ENCODE results near the gene TMPRSS3.
"Not testable (repeated sequence)": the region's sequence is repeated elsewhere in the genome, so short reads cannot be mapped to it uniquely, and the experiment has no call there.

Gene TMPRSS3

DNA sequence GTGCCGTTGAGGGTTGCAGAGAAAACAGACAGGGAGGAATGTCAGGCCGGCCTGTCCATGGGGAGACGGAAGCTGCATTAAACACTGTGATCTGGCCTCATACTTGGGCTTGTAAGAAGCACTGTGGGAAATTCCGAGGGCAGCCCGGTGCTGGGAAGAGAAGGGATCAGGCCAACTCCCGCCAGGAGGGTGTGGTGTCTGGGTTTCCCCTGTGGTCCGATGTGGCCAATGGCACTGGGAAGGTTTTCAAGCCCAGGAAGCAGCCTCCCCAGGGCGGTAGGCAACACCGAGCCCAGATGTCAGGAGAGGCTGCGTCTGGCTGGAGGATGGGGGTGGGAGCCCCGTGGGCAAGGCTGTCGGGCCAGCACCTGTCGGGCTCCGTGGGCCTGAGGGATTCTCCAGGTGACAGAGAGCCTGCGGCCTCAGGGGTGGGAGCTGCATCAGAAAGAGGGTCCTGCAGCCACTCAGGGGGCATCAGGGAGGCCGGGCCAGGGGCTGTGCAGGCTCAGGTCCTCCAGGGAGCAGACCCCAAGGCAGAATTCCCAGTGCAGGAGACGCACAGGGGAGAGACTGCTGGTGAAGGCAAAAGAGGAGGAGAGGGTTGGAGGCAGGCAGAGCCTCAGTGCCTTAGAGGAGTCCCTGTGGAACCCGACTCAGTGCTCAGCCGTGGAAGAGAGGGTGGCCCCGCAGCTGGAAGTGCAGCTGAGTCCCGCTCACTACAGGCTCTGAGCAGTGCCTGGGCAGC, 16.2 kb upstream of the TMPRSS3 start:
- H3K4me3 Mint-ChIP-seq = peak overlapping the region in 1 of 2 donors; percentile 30
- peaks cover 53 to 55% of the 10 kb centered on the region in 2 donors for H3K4me1 Mint-ChIP-seq (ENCODE audit: low read depth in 2 of 2)
- ATAC-seq (replicated peaks) (no peak), DNase-seq (no peak)
- H3K27ac Mint-ChIP-seq = no peak overlapping the region
- H3K27me3 Mint-ChIP-seq = no peaks in the 10 kb centered on the region
- H3K9me3 Mint-ChIP-seq = no peaks in the 10 kb centered on the region
- peaks cover 40% of the 10 kb centered on the region for H3K36me3 Mint-ChIP-seq (ENCODE audit: insufficient read depth)

DNA sequence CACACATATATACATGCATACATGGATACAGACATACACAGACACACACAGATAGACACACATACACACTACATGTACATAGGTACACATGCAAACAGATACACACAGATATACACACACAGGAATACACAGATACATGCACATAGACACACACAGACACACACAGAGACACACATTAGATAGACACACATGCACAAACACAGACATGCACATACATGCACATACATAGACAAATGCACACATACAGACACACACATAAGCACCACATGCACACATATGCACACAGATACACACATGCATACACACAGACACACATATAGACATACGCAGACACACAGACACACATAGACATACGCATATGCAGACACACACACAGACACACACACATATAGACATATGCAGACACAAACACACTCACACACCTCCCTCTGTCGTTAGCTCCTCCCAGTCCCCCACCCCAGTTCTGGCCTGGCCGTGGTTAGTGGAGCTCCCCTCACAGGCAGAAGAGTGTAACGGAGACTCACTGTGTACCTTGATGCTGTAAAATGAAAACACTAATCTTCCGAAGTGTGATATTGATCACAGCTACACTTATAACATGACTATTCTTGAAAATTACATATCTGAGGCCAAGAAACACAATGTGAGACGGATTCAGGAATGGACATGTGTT, 15.5 kb upstream of the TMPRSS3 start:
- H3K4me3 Mint-ChIP-seq = no peak overlapping the region
- DNase-seq (no peak), ATAC-seq (replicated peaks) (no peak)
- H3K9me3 Mint-ChIP-seq = no peaks in the 10 kb centered on the region
- peaks cover 57 to 62% of the 10 kb centered on the region in 2 donors for H3K4me1 Mint-ChIP-seq (ENCODE audit: low read depth in 2 of 2)
- no peaks in the 10 kb centered on the region for H3K27me3 Mint-ChIP-seq
- H3K36me3 Mint-ChIP-seq (ENCODE audit: insufficient read depth) = peaks cover 40% of the 10 kb centered on the region
- no peak overlapping the region for H3K27ac Mint-ChIP-seq

DNA sequence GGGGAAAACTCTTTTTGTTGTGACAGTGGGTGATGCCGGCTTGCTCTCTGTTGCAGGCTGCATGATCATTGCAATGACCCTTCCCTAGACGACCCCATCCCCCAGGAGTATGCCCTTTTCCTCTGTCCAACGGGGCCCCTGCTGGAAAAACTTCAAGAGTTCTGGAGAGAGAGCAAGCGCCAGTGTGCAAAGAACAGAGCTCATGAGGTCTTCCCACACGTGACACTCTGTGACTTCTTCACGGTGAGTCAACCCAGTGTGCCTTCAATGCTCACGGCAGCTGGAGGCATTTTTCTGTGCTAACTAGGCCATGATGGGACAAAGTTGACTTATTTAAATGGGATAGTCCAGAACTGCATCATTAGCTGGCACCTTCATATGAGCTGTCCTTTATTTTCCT, 13.5 kb upstream of the TMPRSS3 start:
- Mint-ChIP-seq H3K4me3 (peak overlapping the region; percentile 44 to 49), H3K27ac (no peak overlapping the region)

DNA sequence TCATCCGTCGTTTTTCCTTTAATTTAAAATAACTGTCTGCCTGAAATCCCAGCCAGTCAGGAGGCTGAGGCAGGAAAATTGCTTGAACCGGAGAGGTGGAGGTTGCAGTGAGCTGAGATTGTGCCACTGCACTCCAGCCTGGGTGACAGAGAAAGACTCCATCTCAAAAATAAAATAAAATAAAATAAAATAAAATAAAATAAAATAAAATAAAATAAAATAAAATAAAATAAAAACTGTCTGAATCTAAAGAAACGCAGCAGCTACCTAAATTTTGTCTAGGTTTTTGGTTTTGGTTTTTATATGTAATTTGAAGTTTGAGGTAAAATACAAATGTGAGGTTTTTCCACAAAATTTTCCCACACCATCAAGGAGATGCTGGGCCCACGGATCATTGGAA, 12.9 kb upstream of the TMPRSS3 start:
- Mint-ChIP-seq H3K36me3 (ENCODE audit: insufficient read depth) (peaks cover 32% of the 10 kb centered on the region), H3K4me1 (ENCODE audit: low read depth in 2 of 2) (peaks cover 50 to 53% of the 10 kb centered on the region in 2 donors)
- H3K27me3 Mint-ChIP-seq; H3K9me3 Mint-ChIP-seq; H3K4me3 Mint-ChIP-seq; ATAC-seq (replicated peaks); H3K27ac Mint-ChIP-seq; DNase-seq: not testable (repeated sequence)

More for the DNA sequence above, 13.5 kb upstream of the TMPRSS3 start:
- Mint-ChIP-seq H3K27me3 (no peaks in the 10 kb centered on the region), H3K9me3 (no peaks in the 10 kb centered on the region), H3K36me3 (ENCODE audit: insufficient read depth) (peaks cover 33% of the 10 kb centered on the region), H3K4me1 (ENCODE audit: low read depth in 2 of 2) (peaks cover 56% of the 10 kb centered on the region in 2 donors)
- DNase-seq (no peak), ATAC-seq (replicated peaks) (no peak)

DNA sequence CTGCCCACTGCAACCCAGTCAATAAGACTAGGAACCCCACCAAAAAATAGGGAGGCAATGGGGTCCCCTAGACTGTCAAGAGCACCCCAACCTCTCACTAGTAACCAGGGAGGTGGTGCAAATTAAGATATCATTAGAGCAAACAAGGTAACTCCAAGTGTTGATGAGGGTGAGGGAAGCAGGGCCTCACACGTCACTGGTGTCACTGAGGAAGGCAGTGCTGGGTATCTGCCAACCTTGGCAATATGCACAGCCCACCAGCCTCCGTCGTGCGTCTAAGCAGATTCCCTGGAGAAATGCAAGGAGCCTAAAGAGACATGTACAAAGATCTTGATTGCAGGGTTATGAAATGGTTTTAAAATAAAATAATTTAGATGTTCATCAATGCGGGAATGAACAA, 11.6 kb upstream of the TMPRSS3 start:
- Mint-ChIP-seq H3K4me3 (peak overlapping the region; percentile 88 to 92), H3K9me3 (no peaks in the 10 kb centered on the region), H3K27me3 (no peaks in the 10 kb centered on the region), H3K27ac (peak overlapping the region; percentile 96 to 97), H3K36me3 (ENCODE audit: insufficient read depth) (peaks cover 30% of the 10 kb centered on the region), H3K4me1 (ENCODE audit: low read depth in 2 of 2) (peaks cover 47 to 56% of the 10 kb centered on the region in 2 donors)
- DNase-seq = no peak
- no peak for ATAC-seq (replicated peaks)

DNA sequence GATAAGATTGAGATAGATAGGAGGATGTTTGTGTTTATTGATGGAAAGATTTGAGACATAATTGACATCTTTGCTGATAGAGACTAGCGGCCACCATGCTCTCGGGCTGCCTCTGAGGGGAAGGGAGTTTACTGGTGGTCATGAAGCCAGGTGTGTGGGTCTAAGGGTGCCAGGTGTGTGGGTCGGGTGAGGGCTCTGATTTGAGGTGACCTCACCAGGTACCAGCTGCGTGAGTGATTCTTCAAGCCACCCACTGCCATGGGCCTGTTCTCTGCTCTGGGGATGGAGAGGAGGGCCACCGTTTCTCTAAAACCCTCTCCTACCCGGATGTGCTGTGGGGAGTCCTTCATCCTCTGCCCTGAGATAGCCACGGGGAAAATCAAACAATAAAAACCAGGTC, 11.0 kb upstream of the TMPRSS3 start:
- Mint-ChIP-seq H3K9me3 (peaks cover 0 to under 1% of the 10 kb centered on the region in 2 donors), H3K27me3 (no peaks in the 10 kb centered on the region), H3K36me3 (ENCODE audit: insufficient read depth) (peaks cover 30% of the 10 kb centered on the region), H3K27ac (peak overlapping the region; percentile 96 to 97), H3K4me3 (peak overlapping the region; percentile 88 to 92), H3K4me1 (ENCODE audit: low read depth in 2 of 2) (peaks cover 50 to 57% of the 10 kb centered on the region in 2 donors)
- no peak for DNase-seq
- ATAC-seq (replicated peaks) = no peak

DNA sequence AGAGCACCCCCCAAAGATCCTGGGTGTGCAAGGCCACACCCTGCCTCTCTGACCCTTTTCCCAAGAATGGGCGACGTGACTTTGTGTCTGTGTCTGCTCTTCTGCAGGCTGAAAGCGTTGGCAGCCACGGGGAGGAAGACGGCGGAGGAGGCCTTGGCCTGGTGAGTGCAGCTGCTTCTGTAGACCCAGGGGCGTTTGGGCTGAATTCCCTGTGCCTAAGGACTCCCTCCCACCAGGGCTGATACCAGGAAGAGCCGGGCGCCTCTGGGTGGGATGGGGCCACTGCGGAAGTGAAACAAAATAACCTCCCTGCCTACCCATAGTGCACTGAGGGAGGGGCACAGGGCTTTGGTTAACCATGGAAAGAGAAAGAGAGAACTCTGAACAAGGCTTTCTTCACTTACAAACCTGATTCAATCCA, 10.4 kb upstream of the TMPRSS3 start:
- Mint-ChIP-seq H3K4me3 (peak overlapping the region; percentile 88 to 92), H3K36me3 (ENCODE audit: insufficient read depth) (peaks cover 30% of the 10 kb centered on the region), H3K27ac (peak overlapping the region; percentile 96 to 97), H3K4me1 (ENCODE audit: low read depth in 2 of 2) (peaks cover 56 to 63% of the 10 kb centered on the region in 2 donors), H3K27me3 (no peaks in the 10 kb centered on the region), H3K9me3 (peaks cover 0 to 6% of the 10 kb centered on the region in 2 donors)
- ATAC-seq (replicated peaks) (peak; percentile 63), DNase-seq (peak; percentile 25 to 46 (median 36))

DNA sequence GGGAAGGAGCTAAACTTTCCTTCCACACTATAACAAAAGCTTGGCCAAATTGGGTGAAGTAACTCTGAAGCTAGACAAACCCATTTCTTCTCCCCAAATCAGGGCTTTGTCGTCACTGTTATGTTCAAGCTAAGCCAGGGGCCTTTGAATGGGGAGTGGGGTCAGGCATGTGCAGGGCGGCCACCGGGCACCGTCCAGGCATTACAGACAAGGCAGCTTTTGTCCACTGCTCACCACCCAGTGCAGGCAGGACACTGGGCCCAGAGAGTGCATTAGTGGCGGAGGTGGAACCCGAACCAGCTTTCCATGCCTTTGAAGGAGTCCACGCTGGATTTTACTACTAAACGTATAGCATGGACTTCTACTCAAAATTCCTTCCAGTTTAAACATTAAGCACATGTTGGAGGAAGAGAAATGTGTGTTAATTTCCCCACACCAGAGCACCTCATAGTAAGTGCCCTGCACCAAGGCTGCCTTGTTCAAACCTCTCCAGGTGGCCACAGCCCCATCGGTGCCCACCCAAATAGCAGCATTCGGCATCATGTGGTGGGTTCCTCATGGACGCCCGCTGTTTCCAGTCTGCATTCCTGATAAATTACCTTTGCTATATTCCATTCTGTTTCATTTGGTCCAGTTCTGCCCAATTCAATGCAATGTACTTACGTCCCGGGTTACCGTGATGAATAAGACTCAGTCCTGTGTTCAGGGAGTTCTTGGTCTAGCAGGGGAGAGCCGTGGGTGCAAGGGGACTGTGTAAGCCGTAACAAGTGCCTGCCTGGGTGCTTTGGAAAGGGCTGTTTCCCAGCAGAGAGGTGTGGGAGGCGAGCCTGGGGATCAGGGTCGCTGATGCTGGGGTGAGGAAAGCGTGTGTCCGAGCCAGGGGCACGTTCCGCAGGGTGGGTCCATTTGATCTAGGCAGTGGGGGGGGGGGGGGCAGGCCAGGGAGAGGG, 9.5 kb upstream of the TMPRSS3 start:
- Mint-ChIP-seq H3K27ac (peak overlapping the region; percentile 96 to 97), H3K4me3 (peak overlapping the region; percentile 88 to 92), H3K36me3 (ENCODE audit: insufficient read depth) (peaks cover 30% of the 10 kb centered on the region), H3K9me3 (peaks cover 0 to 6% of the 10 kb centered on the region in 2 donors), H3K27me3 (no peaks in the 10 kb centered on the region), H3K4me1 (ENCODE audit: low read depth in 2 of 2) (peaks cover 57 to 63% of the 10 kb centered on the region in 2 donors)
- DNase-seq = no peak
- no peak for ATAC-seq (replicated peaks)

DNA sequence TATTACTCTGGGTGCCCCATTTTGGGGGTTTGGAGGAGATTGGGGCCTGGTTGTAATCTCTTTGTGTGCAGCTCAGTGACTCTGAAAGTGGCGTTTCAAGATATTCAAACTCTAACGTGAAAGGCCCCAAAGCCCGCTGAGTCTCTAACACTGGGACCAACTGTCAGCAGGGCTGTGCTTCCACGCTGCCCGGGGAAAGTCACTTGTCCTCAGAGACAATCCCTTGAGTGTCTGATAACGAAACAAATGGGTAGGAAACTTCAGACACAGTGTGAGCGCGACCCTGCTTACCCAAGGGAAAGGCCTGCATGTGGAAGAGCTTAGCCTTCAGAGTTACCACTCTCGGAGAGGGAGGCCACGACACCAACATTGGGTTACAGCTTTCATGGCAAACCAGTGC, 8.7 kb upstream of the TMPRSS3 start:
- Mint-ChIP-seq H3K9me3 (peaks cover 0 to 6% of the 10 kb centered on the region in 2 donors), H3K4me3 (peak overlapping the region; percentile 88 to 92), H3K27ac (peak overlapping the region; percentile 96 to 97), H3K4me1 (ENCODE audit: low read depth in 2 of 2) (peaks cover 57 to 58% of the 10 kb centered on the region in 2 donors), H3K27me3 (no peaks in the 10 kb centered on the region), H3K36me3 (ENCODE audit: insufficient read depth) (peaks cover 30% of the 10 kb centered on the region)
- DNase-seq (no peak), ATAC-seq (replicated peaks) (peak; percentile 8)

DNA sequence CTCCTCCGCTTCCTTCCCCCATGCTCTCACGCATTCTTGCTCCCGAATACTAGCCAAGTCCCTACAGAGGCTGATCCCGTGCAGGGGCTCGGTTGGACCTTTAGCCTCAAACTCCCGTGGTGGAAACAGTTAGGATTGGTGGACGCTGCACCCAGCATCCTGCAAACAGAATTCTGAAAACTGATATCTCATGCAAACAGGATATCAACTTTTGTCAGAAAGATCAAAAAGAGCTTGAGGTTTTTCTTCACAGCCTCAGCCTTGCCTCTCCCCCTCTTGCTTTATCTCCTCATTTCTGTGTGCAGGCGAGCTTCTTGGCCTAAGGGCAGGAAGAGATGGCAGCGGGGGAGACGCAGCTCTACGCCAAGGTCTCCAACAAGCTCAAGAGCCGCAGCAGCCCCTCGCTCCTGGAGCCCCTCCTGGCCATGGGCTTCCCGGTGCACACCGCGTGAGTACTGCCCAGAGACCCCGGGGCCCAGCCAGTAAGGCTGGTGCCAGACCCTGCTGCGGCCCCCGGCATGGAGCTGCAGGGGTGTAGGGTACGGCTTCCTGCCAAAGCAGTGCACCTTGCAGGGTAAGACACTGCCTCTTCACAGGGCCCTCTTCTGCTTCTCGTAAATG, 7.9 kb upstream of the TMPRSS3 start, which contains the start of gene UBASH3A:
Gene UBASH3A, plus strand, starts transcription at position 292 of the 621 bp plus-strand sequence. Its CDS starts 44 bp downstream, at position 336.
- H3K27me3 Mint-ChIP-seq = no peaks in the 10 kb centered on the region
- H3K27ac Mint-ChIP-seq = peak within 1 kb of the TSS; percentile 96 to 97
- H3K36me3 Mint-ChIP-seq (ENCODE audit: insufficient read depth) = peaks cover 34% of the 10 kb centered on the region
- DNase-seq (peak; percentile 35 to 59 (median 46)), ATAC-seq (replicated peaks) (peak; percentile 73)
- peaks cover 0 to 6% of the 10 kb centered on the region in 2 donors for H3K9me3 Mint-ChIP-seq
- H3K4me3 Mint-ChIP-seq = peak within 1 kb of the TSS; percentile 88 to 92
- H3K4me1 Mint-ChIP-seq (ENCODE audit: low read depth in 2 of 2) = peaks cover 55 to 58% of the 10 kb centered on the region in 2 donors

DNA sequence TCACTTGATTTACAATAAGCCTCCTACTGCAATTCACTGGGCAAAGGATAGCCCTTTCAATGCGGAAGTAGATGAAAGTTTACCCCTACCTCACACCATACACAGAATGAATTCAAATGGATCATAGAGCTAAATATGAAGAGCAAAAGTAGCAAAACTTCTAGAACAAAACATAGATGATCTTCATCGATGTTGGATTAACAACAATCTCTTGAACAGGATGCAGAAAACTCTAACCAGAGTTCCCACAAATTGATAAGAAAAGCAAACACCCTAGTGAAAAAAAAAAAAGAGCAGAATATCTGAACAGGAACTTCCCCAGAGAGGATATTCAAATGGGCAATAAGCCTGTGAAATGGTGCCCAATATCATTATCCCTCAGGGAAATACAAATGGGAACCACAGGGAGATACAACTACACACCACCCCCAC, 6.0 kb upstream of the TMPRSS3 start:
- Mint-ChIP-seq H3K9me3 (peaks cover 0 to 6% of the 10 kb centered on the region in 2 donors), H3K27ac (peak overlapping the region; percentile 28 to 72), H3K36me3 (ENCODE audit: insufficient read depth) (peaks cover 30% of the 10 kb centered on the region), H3K4me3 (peak overlapping the region; percentile 32 to 55), H3K4me1 (ENCODE audit: low read depth in 2 of 2) (peaks cover 43 to 48% of the 10 kb centered on the region in 2 donors), H3K27me3 (no peaks in the 10 kb centered on the region)
- DNase-seq = no peak
- ATAC-seq (replicated peaks) = no peak

DNA sequence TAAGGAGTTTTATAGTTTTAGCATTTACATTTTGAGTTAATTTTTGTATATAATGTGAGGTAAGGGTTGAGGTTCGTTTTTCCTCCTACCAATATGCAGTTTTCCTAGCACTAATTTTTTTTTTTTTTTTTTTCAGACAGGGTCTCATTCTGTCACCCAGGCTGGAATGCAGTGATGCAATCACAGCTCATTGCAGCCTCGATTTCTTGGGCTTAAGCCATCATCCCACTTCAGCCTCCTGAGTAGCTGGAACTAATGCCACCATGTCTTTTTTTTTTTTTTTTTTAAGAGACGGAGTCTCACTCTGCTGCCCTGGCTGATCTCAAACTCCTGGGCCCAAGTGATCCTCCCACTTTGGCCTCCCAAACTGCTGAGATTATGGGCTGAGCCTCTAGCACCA, 5.3 kb upstream of the TMPRSS3 start:
- Mint-ChIP-seq H3K36me3 (ENCODE audit: insufficient read depth) (peaks cover 23% of the 10 kb centered on the region), H3K4me3 (no peak overlapping the region)

More for the DNA sequence above, 5.3 kb upstream of the TMPRSS3 start:
- peaks cover 36 to 42% of the 10 kb centered on the region in 2 donors for H3K4me1 Mint-ChIP-seq (ENCODE audit: low read depth in 2 of 2)
- H3K9me3 Mint-ChIP-seq = peaks cover 0 to 6% of the 10 kb centered on the region in 2 donors
- no peak for ATAC-seq (replicated peaks)
- no peaks in the 10 kb centered on the region for H3K27me3 Mint-ChIP-seq
- DNase-seq = no peak
- peak overlapping the region; percentile 28 to 72 for H3K27ac Mint-ChIP-seq
